DND-41 (cell line): ENCODE data around the gene RMI2.

ENCODE experiments used
- ATAC-seq: fragments of 200-7000 bp; cut with Tn5 transposase; 3 replicates; pipeline ENCODE4 v1.9.1; 2021; ENCODE audit warnings: low read depth; ENCODE audit not compliant: insufficient read depth
- DNase-seq: peaks from one replicate; pipeline ENCODE4 v3.0.0-alpha.2; 2020
- H2AFZ ChIP-seq: 2 replicates; pipeline ENCODE4 v1.6.0; 2012; ENCODE audit warnings: low read depth, low read length
- H3K27ac ChIP-seq: 2 replicates; pipeline ENCODE4 v1.5.1; 2012; ENCODE audit warnings: low read length, inconsistent platforms
- H3K27me3 ChIP-seq: fragments of 200-600 bp; sonication (generic); 2 replicates; pipeline ENCODE4 v1.6.0; 2012; ENCODE audit warnings: low read length, mild to moderate bottlenecking, inconsistent platforms; ENCODE audit not compliant: insufficient read depth, poor library complexity
- H3K36me3 ChIP-seq: 2 replicates; pipeline ENCODE4 v1.5.1; 2012; ENCODE audit warnings: low read length, inconsistent platforms; ENCODE audit not compliant: insufficient read depth
- H3K4me1 ChIP-seq: 2 replicates; pipeline ENCODE4 v1.5.1; 2012; ENCODE audit warnings: mild to moderate bottlenecking, low read length; ENCODE audit not compliant: insufficient read depth
- H3K4me2 ChIP-seq: 2 replicates; pipeline ENCODE4 v1.6.0; 2012; ENCODE audit warnings: mild to moderate bottlenecking, moderate library complexity, low read length, inconsistent platforms; ENCODE audit not compliant: insufficient read depth
- H3K4me3 ChIP-seq, 2 experiments: fragments of 200-600 bp in 1 of 2; shearing (Covaris generic) in 1 of 2; 2 replicates each; pipeline ENCODE4 v1.5.1; 2012 to 2016; ENCODE audit warnings: inconsistent platforms in 2 of 2, low read length in 2 of 2, mild to moderate bottlenecking in 2 of 2, low read depth in 1 of 2, moderate library complexity in 1 of 2
- H3K79me2 ChIP-seq: 2 replicates; pipeline ENCODE4 v1.6.0; 2012; ENCODE audit warnings: low read length, inconsistent platforms; ENCODE audit not compliant: insufficient read depth
- H3K9ac ChIP-seq: 2 replicates; pipeline ENCODE4 v1.6.0; 2012; ENCODE audit warnings: low read depth, mild to moderate bottlenecking, inconsistent platforms, low read length, moderate library complexity
- H3K9me3 ChIP-seq: 2 replicates; pipeline ENCODE4 v1.5.1; 2012; ENCODE audit warnings: low read length, moderate library complexity, mild to moderate bottlenecking, inconsistent platforms; ENCODE audit not compliant: insufficient read depth, severe bottlenecking
- H4K20me1 ChIP-seq: 2 replicates; pipeline ENCODE4 v1.6.0; 2012; ENCODE audit warnings: low read length; ENCODE audit not compliant: insufficient read depth
- EZH2 ChIP-seq: IDR thresholded peaks from 3 replicates; pipeline ENCODE4 v1.6.1; 2012; ENCODE audit warnings: borderline replicate concordance, low read depth, mild to moderate bottlenecking, moderate library complexity, low read length, inconsistent platforms; ENCODE audit not compliant: severe bottlenecking
- TF ChIP-seq, protein P1 (sequence below): IDR thresholded peaks from 2 replicates; pipeline ENCODE4 v1.5.1; 2012; ENCODE audit warnings: borderline replicate concordance, low read length, moderate library complexity, mild to moderate bottlenecking; ENCODE audit not compliant: poor library complexity, severe bottlenecking; ENCODE audit errors: extremely low read depth

Gene RMI2

DNA sequence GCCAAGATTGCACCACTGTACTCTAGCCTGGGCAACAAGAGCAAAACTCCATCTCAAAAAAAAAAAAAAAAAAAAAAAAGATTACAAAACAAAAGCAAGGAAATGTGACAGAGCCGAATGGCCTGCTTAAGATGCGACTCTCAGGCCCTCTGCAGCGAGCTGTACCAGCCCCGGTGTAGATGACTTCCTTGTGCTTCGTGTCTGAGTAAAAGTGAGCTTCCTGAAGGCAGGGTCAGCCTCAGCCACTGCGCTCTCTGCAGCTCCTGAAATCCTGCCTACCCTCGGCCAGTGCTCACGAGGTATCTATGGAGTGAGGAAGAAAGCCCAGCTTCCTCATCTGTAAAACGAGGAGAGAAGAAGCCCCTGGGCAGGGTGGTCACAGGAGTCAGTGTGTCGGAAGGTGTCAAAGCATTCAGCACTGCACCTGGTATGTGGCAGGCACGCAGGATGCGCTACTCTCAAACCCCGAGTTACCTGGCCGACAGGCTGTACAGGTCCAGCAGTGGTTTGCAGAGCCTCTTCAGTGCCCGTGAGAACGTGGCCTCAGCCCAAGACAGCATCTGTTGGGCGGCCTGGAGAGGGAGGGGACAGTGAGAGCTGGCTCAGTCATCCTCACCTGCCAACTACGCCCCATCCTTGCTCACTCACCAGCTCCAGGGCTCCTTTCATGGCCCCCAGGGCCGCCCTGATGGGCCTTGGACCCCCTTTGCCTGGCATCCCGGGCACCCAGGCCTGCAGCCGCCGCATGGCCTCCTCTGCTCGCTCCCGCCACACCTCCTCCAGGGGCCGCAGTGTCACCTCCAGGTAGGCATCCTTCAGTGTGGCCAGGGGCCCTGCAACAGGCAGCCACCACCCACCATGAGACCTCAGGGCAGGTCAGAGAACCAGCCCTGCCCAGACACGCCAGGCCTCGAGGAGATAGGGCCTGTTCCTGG, 44.6 kb downstream of the RMI2 start:
- Histone ChIP-seq H3K79me2 (no peaks in the 10 kb centered on the region), H3K27ac (no peak overlapping the region), H3K36me3 (no peaks in the 10 kb centered on the region), H2AFZ (no peak overlapping the region), H3K9ac (no peak overlapping the region), H3K9me3 (no peaks in the 10 kb centered on the region), H3K27me3 (no peaks in the 10 kb centered on the region), H3K4me1 (peaks cover 6% of the 10 kb centered on the region), H3K4me2 (no peak overlapping the region), H3K4me3 (no peak overlapping the region), H4K20me1 (no peaks in the 10 kb centered on the region; the same call in 1 of the 2 replicates)
- DNase-seq (no peak), ATAC-seq (no peak)
- no peak for TF ChIP-seq EZH2
- TF ChIP-seq, protein P1, sequence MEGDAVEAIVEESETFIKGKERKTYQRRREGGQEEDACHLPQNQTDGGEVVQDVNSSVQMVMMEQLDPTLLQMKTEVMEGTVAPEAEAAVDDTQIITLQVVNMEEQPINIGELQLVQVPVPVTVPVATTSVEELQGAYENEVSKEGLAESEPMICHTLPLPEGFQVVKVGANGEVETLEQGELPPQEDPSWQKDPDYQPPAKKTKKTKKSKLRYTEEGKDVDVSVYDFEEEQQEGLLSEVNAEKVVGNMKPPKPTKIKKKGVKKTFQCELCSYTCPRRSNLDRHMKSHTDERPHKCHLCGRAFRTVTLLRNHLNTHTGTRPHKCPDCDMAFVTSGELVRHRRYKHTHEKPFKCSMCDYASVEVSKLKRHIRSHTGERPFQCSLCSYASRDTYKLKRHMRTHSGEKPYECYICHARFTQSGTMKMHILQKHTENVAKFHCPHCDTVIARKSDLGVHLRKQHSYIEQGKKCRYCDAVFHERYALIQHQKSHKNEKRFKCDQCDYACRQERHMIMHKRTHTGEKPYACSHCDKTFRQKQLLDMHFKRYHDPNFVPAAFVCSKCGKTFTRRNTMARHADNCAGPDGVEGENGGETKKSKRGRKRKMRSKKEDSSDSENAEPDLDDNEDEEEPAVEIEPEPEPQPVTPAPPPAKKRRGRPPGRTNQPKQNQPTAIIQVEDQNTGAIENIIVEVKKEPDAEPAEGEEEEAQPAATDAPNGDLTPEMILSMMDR: no peak

DNA sequence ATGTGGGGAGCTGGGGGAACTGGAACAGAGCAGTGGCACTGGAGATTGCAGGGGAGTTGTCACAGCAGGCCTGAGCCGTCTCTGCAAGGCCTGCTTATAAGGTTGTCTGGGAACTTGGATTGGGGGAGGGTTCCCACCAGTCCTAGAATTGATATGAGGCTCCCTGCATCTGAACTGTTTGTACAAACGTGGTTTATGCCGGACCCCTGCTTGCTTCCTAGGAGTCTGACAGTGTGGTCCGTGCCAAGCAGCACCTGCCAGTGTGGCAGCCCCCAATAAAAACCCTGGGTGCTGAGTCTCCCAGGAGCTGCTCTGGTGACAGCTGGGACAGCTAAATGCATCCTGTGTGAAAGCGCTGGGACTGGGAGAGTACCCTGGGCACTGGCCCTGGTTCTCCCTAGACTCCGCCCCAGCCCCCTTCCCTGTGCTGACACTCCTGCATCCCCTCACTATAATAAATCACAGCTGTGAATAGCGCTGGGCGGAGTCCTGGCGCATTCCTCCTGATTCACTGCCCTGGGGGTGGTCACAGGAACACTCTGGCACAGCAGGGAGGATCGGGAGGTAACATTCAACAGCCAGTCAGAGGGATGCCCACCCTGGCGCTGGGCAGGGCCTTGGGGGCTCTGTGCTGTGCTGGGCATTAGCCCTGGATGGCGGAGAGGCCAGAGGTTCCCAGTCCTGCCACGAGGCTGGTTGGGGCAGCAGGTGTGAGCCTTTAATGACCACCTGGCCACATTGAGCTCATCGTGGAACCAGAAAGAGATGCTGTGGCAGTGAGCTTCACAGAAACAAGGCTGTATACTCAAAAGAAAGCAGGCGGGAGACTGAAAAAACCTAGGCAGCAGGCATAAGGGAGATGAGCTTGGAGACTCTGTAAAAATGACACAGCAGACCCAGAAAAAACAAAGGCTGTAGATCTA, 45.6 kb downstream of the RMI2 start:
- no peak overlapping the region for H3K4me2 ChIP-seq

DNA sequence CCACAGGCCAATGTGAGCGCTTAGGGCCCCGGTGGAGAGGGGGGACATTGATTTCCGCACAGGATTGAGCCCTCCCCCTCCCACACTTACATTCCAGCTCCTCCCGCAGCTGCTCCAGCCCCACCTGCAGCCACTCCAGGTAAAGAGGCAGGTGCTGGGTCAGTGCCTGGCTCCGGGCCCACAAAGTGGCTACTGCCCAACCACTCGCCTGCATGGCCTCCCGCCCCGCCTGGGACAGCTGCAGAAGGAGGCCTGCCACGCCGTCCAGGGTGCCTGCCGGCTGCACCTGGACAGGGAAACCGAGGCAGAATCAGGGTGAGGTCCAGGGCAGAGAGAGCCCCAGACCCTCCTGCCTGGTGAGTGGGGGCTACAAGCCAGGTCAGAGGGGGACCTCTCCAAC, 46.3 kb downstream of the RMI2 start:
- DNase-seq (no peak), ATAC-seq (no peak)
- H3K4me1 ChIP-seq: peaks cover 6% of the 10 kb centered on the region
- no peaks in the 10 kb centered on the region; the same call in 1 of the 2 replicates for H4K20me1 ChIP-seq
- no peak overlapping the region for H2AFZ ChIP-seq
- no peaks in the 10 kb centered on the region for H3K27me3 ChIP-seq
- H3K27ac ChIP-seq: no peak overlapping the region
- H3K9ac ChIP-seq: no peak overlapping the region
- TF ChIP-seq EZH2: no peak
- TF ChIP-seq, protein P1: no peak
- H3K79me2 ChIP-seq: no peaks in the 10 kb centered on the region
- no peak overlapping the region for H3K4me2 ChIP-seq
- no peaks in the 10 kb centered on the region for H3K36me3 ChIP-seq
- H3K4me3 ChIP-seq: no peak overlapping the region
- H3K9me3 ChIP-seq: no peaks in the 10 kb centered on the region

More for the DNA sequence above, 45.6 kb downstream of the RMI2 start:
- DNase-seq (no peak), ATAC-seq (no peak)
- no peak overlapping the region for H3K4me3 ChIP-seq
- no peak overlapping the region for H2AFZ ChIP-seq
- H3K9me3 ChIP-seq: no peaks in the 10 kb centered on the region
- H3K4me1 ChIP-seq: peaks cover 6% of the 10 kb centered on the region
- H4K20me1 ChIP-seq: no peaks in the 10 kb centered on the region; the same call in 1 of the 2 replicates
- H3K27ac ChIP-seq: no peak overlapping the region
- H3K27me3 ChIP-seq: no peaks in the 10 kb centered on the region
- H3K36me3 ChIP-seq: no peaks in the 10 kb centered on the region
- H3K9ac ChIP-seq: no peak overlapping the region
- no peaks in the 10 kb centered on the region for H3K79me2 ChIP-seq
- TF ChIP-seq, protein P1: no peak
- TF ChIP-seq EZH2: no peak
